Esophagus muscularis mucosa (tissue), 4 donors: ENCODE data around the gene PTPMT1.

Experiments used
- CTCF ChIP-seq, 3 experiments: fragments of 200-600 bp in 2 of 3; fragments of 450-650 bp in 1 of 3; sonication (generic) in 2 of 3; IDR thresholded peaks; one replicate each; pipeline ENCODE4 v1.5.1; 2017 to 2019; ENCODE audit warnings: antibody characterized with exemption in 3 of 3, mild to moderate bottlenecking in 2 of 3, moderate library complexity in 1 of 3
- EP300 ChIP-seq: sonication (generic); formaldehyde crosslinking; IDR thresholded peaks from one replicate; pipeline ENCODE4 v1.6.1; 2017; ENCODE audit warnings: antibody characterized with exemption
- POLR2A ChIP-seq: fragments of 450-650 bp; IDR thresholded peaks from one replicate; pipeline ENCODE4 v1.6.1; 2017; ENCODE audit warnings: antibody characterized with exemption, moderate library complexity, mild to moderate bottlenecking, low read depth
- POLR2AphosphoS5 ChIP-seq, 2 donors: sonication (generic); formaldehyde crosslinking; IDR thresholded peaks; one replicate each; pipeline ENCODE4 v1.6.1; 2017; ENCODE audit warnings: antibody characterized with exemption in 2 of 2

- TF ChIP-seq POLR2A (no peak), POLR2AphosphoS5 (IDR thresholded peaks at IDR 0.05) (no peak), EP300 (no peak), CTCF (IDR thresholded peaks at IDR 0.05) (no peak)
Observed at GRCh38 chr11:47541070-47541469, 24.3 kb upstream of the PTPMT1 start.
